Caco-2 (cell line): ENCODE measurements around the gene OST4. TPM values are rescaled to one million over a fixed set of nuclear protein-coding genes. Genes with fewer than 3 reads are reported as not detected.

Experiments
- BruUV-seq: library from RNA; stranded (reverse); fragments of 400-500 nt; replicated peaks from 2 replicates; lab custom pipeline; 2021; lab: Mats Ljungman, UMichigan
- CTCF ChIA-PET: fragments of 300-600 bp; sonication (Branson Sonifier 250); formaldehyde crosslinking; loops from one replicate; lab custom pipeline; 2022; ENCODE audit warnings: antibody characterized with exemption; lab: Charles Lee
- POLR2A ChIA-PET: fragments of 300-600 bp; sonication (Branson Sonifier 250); formaldehyde crosslinking; loops from one replicate; lab custom pipeline; 2022; ENCODE audit warnings: antibody characterized with exemption; lab: Charles Lee
- DNase-seq, 2 experiments: peaks; one replicate each; pipeline versions ENCODE4 v3.0.0 to v3.0.0-alpha.2; 2020 to 2022
- H3K27me3 ChIP-seq: replicated peaks from 2 replicates; pipeline ENCODE4 v1.6.0; 2011; ENCODE audit warnings: low read length; ENCODE audit not compliant: control insufficient read depth, insufficient read depth
- H3K36me3 ChIP-seq: 2 replicates; pipeline ENCODE4 v1.5.1; 2011; ENCODE audit warnings: low read length; ENCODE audit not compliant: control insufficient read depth, insufficient read depth
- H3K4me1 ChIP-seq: fragments of 250-450 bp; sonication (Bioruptor Pico); 2 replicates; pipeline ENCODE4 v1.5.1; 2020; ENCODE audit warnings: mild to moderate bottlenecking
- H3K4me3 ChIP-seq: 2 replicates; pipeline ENCODE4 v1.5.1; 2011; ENCODE audit warnings: low read depth, mild to moderate bottlenecking, control low read depth, low read length
- H3K9me3 ChIP-seq: fragments of 250-450 bp; sonication (Bioruptor Pico); 2 replicates; pipeline ENCODE4 v1.5.1; 2020; ENCODE audit warnings: mild to moderate bottlenecking, moderate library complexity
- H3K27ac Mint-ChIP-seq: one replicate; pipeline ENCODE4 v1.8.0; 2022; ENCODE audit warnings: mixed read lengths; ENCODE audit not compliant: unreplicated experiment
- H3K27me3 Mint-ChIP-seq: one replicate; pipeline ENCODE4 v1.8.0; 2022; ENCODE audit warnings: mixed read lengths; ENCODE audit not compliant: insufficient read depth, unreplicated experiment
- H3K36me3 Mint-ChIP-seq: one replicate; pipeline ENCODE4 v1.8.0; 2022; ENCODE audit warnings: mild to moderate bottlenecking, mixed read lengths; ENCODE audit not compliant: insufficient read depth, unreplicated experiment
- H3K4me1 Mint-ChIP-seq: one replicate; pipeline ENCODE4 v1.8.0; 2022; ENCODE audit warnings: low read depth, mixed read lengths; ENCODE audit not compliant: unreplicated experiment
- H3K4me3 Mint-ChIP-seq: one replicate; pipeline ENCODE4 v1.8.0; 2022; ENCODE audit warnings: mild to moderate bottlenecking, moderate library complexity, mixed read lengths; ENCODE audit not compliant: unreplicated experiment
- H3K9me3 Mint-ChIP-seq: one replicate; pipeline ENCODE4 v1.8.0; 2022; ENCODE audit warnings: mixed read lengths; ENCODE audit not compliant: unreplicated experiment
- intact Hi-C: fragments of 100-400 bp; cut with micrococcal nuclease; formaldehyde crosslinking; loops from one replicate; pipeline ENCODE4 v1.10.0; 2022; ENCODE audit not compliant: unreplicated experiment
- total RNA-seq: library from RNA; stranded (reverse); gene quantifications from 2 replicates; pipeline ENCODE4 v1.2.3, GENCODE V29; 2022
- TF ChIP-seq, protein P1 (sequence below), 2 experiments: fragments of 200-600 bp in 1 of 2; IDR thresholded peaks; 1 replicate in 1 of 2; 2 replicates in 1 of 2; pipeline versions ENCODE4 v1.5.1 to v1.8.0; 2011 to 2022; ENCODE audit warnings: antibody characterized with exemption in 1 of 2, control low read depth in 1 of 2, inconsistent platforms in 1 of 2, low read depth in 1 of 2, low read length in 1 of 2, mild to moderate bottlenecking in 1 of 2, moderate library complexity in 1 of 2; ENCODE audit not compliant: insufficient read depth in 1 of 2, severe bottlenecking in 1 of 2, unreplicated experiment in 1 of 2

The OST4 gene
- total RNA-seq, 1 experiment from 2014 or later, result 237 TPM

- Histone ChIP-seq H3K27me3 (no peaks in the 10 kb centered on the region), H3K4me3 (no peak overlapping the region), H3K4me1 (no peaks in the 10 kb centered on the region), H3K9me3 (no peaks in the 10 kb centered on the region), H3K36me3 (no peaks in the 10 kb centered on the region)
- no peak for DNase-seq
- no TSS peak for BruUV-seq
- ChIA-PET POLR2A (no interaction called here), CTCF (interaction anchor here (1.8 kb wide), 1 partner anchor 89 kb away, joined by 7 read pairs; no protein-coding TSS in a partner anchor)
- Mint-ChIP-seq H3K27me3 (no peaks in the 10 kb centered on the region), H3K27ac (no peak overlapping the region), H3K9me3 (no peaks in the 10 kb centered on the region), H3K36me3 (no peaks in the 10 kb centered on the region), H3K4me3 (no peak overlapping the region), H3K4me1 (no peaks in the 10 kb centered on the region)
- TF ChIP-seq, protein P1, sequence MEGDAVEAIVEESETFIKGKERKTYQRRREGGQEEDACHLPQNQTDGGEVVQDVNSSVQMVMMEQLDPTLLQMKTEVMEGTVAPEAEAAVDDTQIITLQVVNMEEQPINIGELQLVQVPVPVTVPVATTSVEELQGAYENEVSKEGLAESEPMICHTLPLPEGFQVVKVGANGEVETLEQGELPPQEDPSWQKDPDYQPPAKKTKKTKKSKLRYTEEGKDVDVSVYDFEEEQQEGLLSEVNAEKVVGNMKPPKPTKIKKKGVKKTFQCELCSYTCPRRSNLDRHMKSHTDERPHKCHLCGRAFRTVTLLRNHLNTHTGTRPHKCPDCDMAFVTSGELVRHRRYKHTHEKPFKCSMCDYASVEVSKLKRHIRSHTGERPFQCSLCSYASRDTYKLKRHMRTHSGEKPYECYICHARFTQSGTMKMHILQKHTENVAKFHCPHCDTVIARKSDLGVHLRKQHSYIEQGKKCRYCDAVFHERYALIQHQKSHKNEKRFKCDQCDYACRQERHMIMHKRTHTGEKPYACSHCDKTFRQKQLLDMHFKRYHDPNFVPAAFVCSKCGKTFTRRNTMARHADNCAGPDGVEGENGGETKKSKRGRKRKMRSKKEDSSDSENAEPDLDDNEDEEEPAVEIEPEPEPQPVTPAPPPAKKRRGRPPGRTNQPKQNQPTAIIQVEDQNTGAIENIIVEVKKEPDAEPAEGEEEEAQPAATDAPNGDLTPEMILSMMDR (IDR thresholded peaks at IDR 0.05; ENCODE audit: insufficient read depth in 1 of 2, low read depth in 1 of 2, low read length in 1 of 2, severe bottlenecking in 1 of 2, unreplicated experiment in 1 of 2), result no peak
- intact Hi-C loops, result no loop called here
Observed at GRCh38 chr2:27102329-27102728, 30.9 kb upstream of the OST4 start.

GRCh38 chr2:27100036-27100435, 28.6 kb upstream of the OST4 start:
- H3K36me3 Mint-ChIP-seq, result no peaks in the 10 kb centered on the region
- intact Hi-C loops, result no loop called here
- no peaks in the 10 kb centered on the region for H3K9me3 ChIP-seq
- no TSS peak for BruUV-seq
- TF ChIP-seq, protein P1 (IDR thresholded peaks at IDR 0.05; ENCODE audit: insufficient read depth in 1 of 2, low read depth in 1 of 2, low read length in 1 of 2, severe bottlenecking in 1 of 2, unreplicated experiment in 1 of 2), result no peak
- no peak overlapping the region for H3K27ac Mint-ChIP-seq
- no peaks in the 10 kb centered on the region for H3K36me3 ChIP-seq
- no peak overlapping the region for H3K4me3 Mint-ChIP-seq
- ChIA-PET CTCF (interaction anchor here (1.0 to 5.6 kb wide), 4 partner anchors 11 to 91 kb away, joined by 3 to 43 read pairs (median 4); no protein-coding TSS in a partner anchor), POLR2A (no interaction called here)
- H3K4me1 Mint-ChIP-seq, result no peaks in the 10 kb centered on the region
- H3K27me3 Mint-ChIP-seq, result no peaks in the 10 kb centered on the region
- no peaks in the 10 kb centered on the region for H3K27me3 ChIP-seq
- H3K4me3 ChIP-seq, result no peak overlapping the region
- peaks cover 7% of the 10 kb centered on the region for H3K4me1 ChIP-seq
- no peaks in the 10 kb centered on the region for H3K9me3 Mint-ChIP-seq
- DNase-seq, result no peak

DNA sequence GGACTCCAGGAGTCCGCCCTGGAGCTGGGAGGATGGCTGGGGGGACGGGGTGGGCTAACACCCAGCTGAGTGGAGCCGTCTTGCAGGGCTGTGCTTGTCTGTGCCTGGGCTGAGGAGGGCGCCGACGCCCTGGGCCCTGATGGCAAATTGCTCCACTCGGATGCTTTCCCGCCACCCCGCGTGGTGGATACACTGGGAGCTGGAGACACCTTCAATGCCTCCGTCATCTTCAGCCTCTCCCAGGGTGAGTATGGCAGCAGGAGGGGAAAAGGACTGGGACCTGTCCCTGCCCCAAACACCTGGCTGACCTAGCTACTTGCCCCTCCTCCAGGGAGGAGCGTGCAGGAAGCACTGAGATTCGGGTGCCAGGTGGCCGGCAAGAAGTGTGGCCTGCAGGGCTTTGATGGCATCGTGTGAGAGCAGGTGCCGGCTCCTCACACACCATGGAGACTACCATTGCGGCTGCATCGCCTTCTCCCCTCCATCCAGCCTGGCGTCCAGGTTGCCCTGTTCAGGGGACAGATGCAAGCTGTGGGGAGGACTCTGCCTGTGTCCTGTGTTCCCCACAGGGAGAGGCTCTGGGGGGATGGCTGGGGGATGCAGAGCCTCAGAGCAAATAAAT, 28.0 kb upstream of the OST4 start:
- H3K4me3 Mint-ChIP-seq, result no peak overlapping the region
- no peaks in the 10 kb centered on the region for H3K36me3 ChIP-seq
- ChIA-PET CTCF (interaction anchor here (0.7 to 5.6 kb wide), 5 partner anchors 12 to 203 kb away, joined by 3 to 43 read pairs (median 4); no protein-coding TSS in a partner anchor), POLR2A (interaction anchor here (0.5 kb wide), 1 partner anchor 95 kb away, joined by 3 read pairs; no protein-coding TSS in a partner anchor)
- intact Hi-C loops, result loop anchor here (2.0 to 10.0 kb wide), 3 partner anchors 35 to 185 kb away; partner anchors contain the start of genes ATRAID, PREB, SLC5A6 and TRIM54
- H3K9me3 ChIP-seq, result no peaks in the 10 kb centered on the region
- BruUV-seq, result no TSS peak
- no peak for DNase-seq
- no peak overlapping the region for H3K27ac Mint-ChIP-seq
- H3K27me3 ChIP-seq, result no peaks in the 10 kb centered on the region
- H3K4me3 ChIP-seq, result no peak overlapping the region
- H3K4me1 ChIP-seq, result peaks cover 7% of the 10 kb centered on the region
- no peaks in the 10 kb centered on the region for H3K9me3 Mint-ChIP-seq
- TF ChIP-seq, protein P1 (IDR thresholded peaks at IDR 0.05; ENCODE audit: insufficient read depth in 1 of 2, low read depth in 1 of 2, low read length in 1 of 2, severe bottlenecking in 1 of 2, unreplicated experiment in 1 of 2), result no peak
- no peaks in the 10 kb centered on the region for H3K36me3 Mint-ChIP-seq
- peaks cover under 1% of the 10 kb centered on the region for H3K4me1 Mint-ChIP-seq
- H3K27me3 Mint-ChIP-seq, result no peaks in the 10 kb centered on the region
